GM18498 (cell line): ENCODE measurements around the gene PCDHB8.
"Not testable (repeated sequence)": the region's sequence is repeated elsewhere in the genome, so short reads cannot be mapped to it uniquely, and the experiment has no call there.

Experiments
- ATAC-seq: cut with Tn5 transposase; IDR thresholded peaks from one replicate; pipeline ENCODE4 v1.9.1; 2021; ENCODE audit warnings: mild to moderate bottlenecking, moderate library complexity; ENCODE audit not compliant: unreplicated experiment

The PCDHB8 gene

DNA sequence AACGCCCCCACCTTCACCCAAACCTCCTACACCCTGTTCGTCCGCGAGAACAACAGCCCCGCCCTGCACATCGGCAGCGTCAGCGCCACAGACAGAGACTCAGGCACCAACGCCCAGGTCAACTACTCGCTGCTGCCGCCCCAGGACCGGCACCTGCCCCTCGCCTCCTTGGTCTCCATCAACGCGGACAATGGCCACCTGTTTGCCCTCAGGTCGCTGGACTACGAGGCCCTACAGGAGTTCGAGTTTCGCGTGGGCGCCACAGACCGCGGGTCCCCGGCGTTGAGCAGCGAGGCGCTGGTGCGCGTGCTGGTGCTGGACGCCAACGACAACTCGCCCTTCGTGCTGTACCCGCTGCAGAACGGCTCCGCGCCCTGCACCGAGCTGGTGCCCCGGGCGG is 47.3 kb downstream of the PCDHB8 start:
- ATAC-seq: not testable (repeated sequence)

DNA sequence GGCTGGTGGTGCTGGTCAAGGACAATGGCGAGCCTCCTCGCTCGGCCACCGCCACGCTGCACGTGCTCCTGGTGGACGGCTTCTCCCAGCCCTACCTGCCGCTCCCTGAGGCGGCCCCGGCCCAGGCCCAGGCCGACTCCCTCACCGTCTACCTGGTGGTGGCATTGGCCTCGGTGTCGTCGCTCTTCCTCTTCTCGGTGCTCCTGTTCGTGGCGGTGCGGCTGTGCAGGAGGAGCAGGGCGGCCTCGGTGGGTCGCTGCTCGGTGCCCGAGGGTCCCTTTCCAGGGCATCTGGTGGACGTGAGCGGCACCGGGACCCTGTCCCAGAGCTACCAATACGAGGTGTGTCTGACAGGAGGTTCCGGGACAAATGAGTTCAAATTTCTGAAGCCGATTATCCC is 47.8 kb downstream of the PCDHB8 start:
- not testable (repeated sequence) for ATAC-seq
